HepG2 (cell line): Measurements from ENCODE around the gene CNTN4. TPM values are rescaled to one million over a fixed set of nuclear protein-coding genes. Genes with fewer than 3 reads are reported as not detected.

Experiments used
- ATAC-seq: fragments of 200-7000 bp; cut with Tn5 transposase; 3 replicates; pipeline ENCODE4 v1.9.1; 2020; ENCODE audit warnings: mild to moderate bottlenecking, moderate library complexity
- BruUV-seq: library from RNA; stranded (reverse); fragments of 400-500 nt; replicated peaks from 2 replicates; lab custom pipeline; 2021; lab: Mats Ljungman, UMichigan
- CTCF ChIA-PET: fragments of 300-600 bp; formaldehyde crosslinking; extraction: SDS; loops from one replicate; lab custom pipeline; 2021; ENCODE audit warnings: low total read pairs, inconsistent platforms, low intra/inter-chr PET ratio; lab: Yijun Ruan, JAX
- POLR2A ChIA-PET: fragments of 350-600 bp; sonication (Branson Sonifier 250); formaldehyde crosslinking; loops from one replicate; lab custom pipeline; 2020; ENCODE audit warnings: antibody characterized with exemption, inconsistent platforms; lab: Yijun Ruan, JAX
- DNase-seq: peaks from one replicate; pipeline ENCODE4 v3.0.0-alpha.2; 2015; ENCODE audit warnings: low spot score
- FAIRE-seq: peaks from 3 replicates; lab custom pipeline; 2011; peaks lifted over from hg19 to GRCh38; lab: Jason Lieb, UNC
- H2AFZ ChIP-seq: one replicate; pipeline ENCODE4 v1.6.1; 2011; ENCODE audit warnings: low read length, inconsistent platforms
- H3K27ac ChIP-seq: fragments of 300-600 bp; 3 replicates; pipeline ENCODE4 v1.8.0; 2011; ENCODE audit warnings: mixed run types, mild to moderate bottlenecking, mixed read lengths, low read length, inconsistent platforms; ENCODE audit not compliant: insufficient read depth; ENCODE audit errors: extremely low read length
- H3K27me3 ChIP-seq, 2 experiments: fragments of 200-600 bp in 1 of 2; 2 replicates in 1 of 2; 3 replicates in 1 of 2; pipeline versions ENCODE4 v1.6.0 to v1.8.0; 2011; ENCODE audit warnings: low read length in 2 of 2, mild to moderate bottlenecking in 2 of 2, moderate library complexity in 2 of 2, inconsistent platforms in 1 of 2; ENCODE audit not compliant: insufficient read depth in 2 of 2, control insufficient read depth in 1 of 2
- H3K36me3 ChIP-seq, 2 experiments: fragments of 200-600 bp in 1 of 2; replicated peaks in 1 of 2; 2 replicates in 1 of 2; 3 replicates in 1 of 2; pipeline versions ENCODE4 v1.5.1 to v1.8.0; 2011; ENCODE audit warnings: low read length in 2 of 2, inconsistent platforms in 1 of 2; ENCODE audit not compliant: insufficient read depth in 2 of 2, control insufficient read depth in 1 of 2
- H3K4me1 ChIP-seq: 2 replicates; pipeline ENCODE4 v1.5.1; 2012; ENCODE audit warnings: low read length, inconsistent platforms; ENCODE audit not compliant: insufficient read depth
- H3K4me2 ChIP-seq: 2 replicates; pipeline ENCODE4 v1.6.0; 2011; ENCODE audit warnings: low read depth, low read length, inconsistent platforms
- H3K4me3 ChIP-seq, 3 experiments: fragments of 200-600 bp in 1 of 3; sonication (generic), shearing (Covaris generic) in 1 of 3; replicated peaks in 1 of 3; 2 replicates each; pipeline ENCODE4 v1.5.1; 2011 to 2016; ENCODE audit warnings: low read length in 3 of 3, inconsistent platforms in 2 of 3, low read depth in 2 of 3, mild to moderate bottlenecking in 2 of 3, control low read depth in 1 of 3, mixed read lengths in 1 of 3; ENCODE audit not compliant: insufficient read depth in 1 of 3
- H3K79me2 ChIP-seq: one replicate; pipeline ENCODE4 v1.6.1; 2011; ENCODE audit warnings: low read length, inconsistent platforms; ENCODE audit not compliant: insufficient read depth
- H3K9ac ChIP-seq: 2 replicates; pipeline ENCODE4 v1.6.0; 2011; ENCODE audit warnings: mild to moderate bottlenecking, low read depth, low read length, inconsistent platforms; ENCODE audit not compliant: insufficient read depth
- H3K9me3 ChIP-seq: 2 replicates; pipeline ENCODE4 v1.5.1; 2012; ENCODE audit warnings: mild to moderate bottlenecking, low read length
- H4K20me1 ChIP-seq: 2 replicates; pipeline ENCODE4 v1.6.0; 2011; ENCODE audit warnings: inconsistent platforms, mild to moderate bottlenecking, low read length, moderate library complexity; ENCODE audit not compliant: insufficient read depth
- FOXO1 ChIP-seq: sonication (generic); formaldehyde crosslinking; IDR thresholded peaks from 2 replicates; pipeline ENCODE4 v1.4.0; 2020; ENCODE audit warnings: missing genetic modification reagents
- GATAD1 ChIP-seq: IDR thresholded peaks from 2 replicates; pipeline ENCODE4 v1.6.1; 2016; ENCODE audit warnings: missing genetic modification reagents, missing compliant biosample characterization
- JUND ChIP-seq: sonication (generic); formaldehyde crosslinking; IDR thresholded peaks from 2 replicates; pipeline ENCODE4 v1.8.0; 2022; ENCODE audit warnings: mild to moderate bottlenecking, missing genetic modification reagents
- MYPOP ChIP-seq: sonication (generic); formaldehyde crosslinking; IDR thresholded peaks from 2 replicates; pipeline ENCODE4 v1.8.1; 2023; ENCODE audit warnings: mild to moderate bottlenecking, moderate library complexity, missing genetic modification reagents
- POGZ ChIP-seq: sonication (generic); formaldehyde crosslinking; IDR thresholded peaks from 2 replicates; pipeline ENCODE4 v1.4.0; 2020; ENCODE audit warnings: mild to moderate bottlenecking, missing genetic modification reagents
- TFDP1 ChIP-seq: IDR thresholded peaks from 2 replicates; pipeline ENCODE4 v1.6.1; 2016; ENCODE audit warnings: missing compliant biosample characterization, missing genetic modification reagents, borderline replicate concordance
- WIZ ChIP-seq: sonication (generic); formaldehyde crosslinking; IDR thresholded peaks from 2 replicates; pipeline ENCODE4 v1.5.1; 2020; ENCODE audit warnings: mild to moderate bottlenecking, missing genetic modification reagents
- ZNF10 ChIP-seq: sonication (generic); formaldehyde crosslinking; IDR thresholded peaks from 2 replicates; pipeline ENCODE4 v1.4.0; 2020; ENCODE audit warnings: mild to moderate bottlenecking, low read depth, missing genetic modification reagents, borderline replicate concordance
- ZNF251 ChIP-seq: sonication (generic); formaldehyde crosslinking; IDR thresholded peaks from 2 replicates; pipeline ENCODE4 v1.9.0; 2021; ENCODE audit warnings: mild to moderate bottlenecking, missing genetic modification reagents
- ZNF34 ChIP-seq: sonication (generic); formaldehyde crosslinking; IDR thresholded peaks from 2 replicates; pipeline ENCODE4 v1.4.0; 2020; ENCODE audit warnings: mild to moderate bottlenecking, missing genetic modification reagents, borderline replicate concordance
- ZNF496 ChIP-seq: sonication (generic); formaldehyde crosslinking; IDR thresholded peaks from 2 replicates; pipeline ENCODE4 v1.8.1; 2023; ENCODE audit warnings: mild to moderate bottlenecking, moderate library complexity, missing genetic modification reagents; ENCODE audit not compliant: insufficient replicate concordance
- ZNF577 ChIP-seq: sonication (generic); formaldehyde crosslinking; IDR thresholded peaks from 2 replicates; pipeline ENCODE4 v1.4.0; 2020; ENCODE audit warnings: mild to moderate bottlenecking, low read depth, missing genetic modification reagents, borderline replicate concordance
- WGBS: methylation state at CpG from one replicate; pipeline ENCODE4 v1.1.6; 2017; ENCODE audit warnings: low lambda C conversion rate; 5-methylcytosine and 5-hydroxymethylcytosine counted together
- in situ Hi-C: cut with HindIII; loops from 2 replicates; pipeline ENCODE4 v1.10.0; 2017; ENCODE audit warnings: low pct_unique_long_range_greater_than_20kb; ENCODE audit not compliant: extremely low pct_ligation_motif_present
- intact Hi-C: fragments of 100-400 bp; cut with micrococcal nuclease; formaldehyde crosslinking; loops from one replicate; pipeline ENCODE4 v1.10.0; 2022; ENCODE audit not compliant: unreplicated experiment
- polyA plus RNA-seq, 8 experiments: library from polyadenylated mRNA; depleted of rRNA in 3 of 8; stranded (reverse) in 7 of 8; unstranded in 1 of 8; fragments of >200 nt; fragmentation: Illumina TruSeq in 4 of 8; extraction: Trizol in 4 of 8; gene quantifications; 2 replicates each; pipeline versions ENCODE4 v1.2.1 to v1.2.3, GENCODE V29; 2011 to 2016; ENCODE audit warnings: low read depth in 4 of 8, missing spikeins in 1 of 8, mixed read lengths in 1 of 8; ENCODE audit not compliant: insufficient read depth in 1 of 8
- total RNA-seq, 5 experiments: library from RNA; depleted of rRNA; stranded (reverse); fragments of >200 nt; fragmentation: Illumina TruSeq; extraction: Trizol; gene quantifications; 2 replicates each; pipeline ENCODE4 v1.2.3, GENCODE V29; 2016; ENCODE audit warnings: low read depth in 1 of 5

CNTN4 gene
- total and polyA plus RNA-seq, 2 of the 13 experiments (the other 11 are each of a cell fraction or from before 2014, with no cell fraction given): 0.01 to 0.13 TPM

GRCh38 chr3:2984005-2984830 is 885.6 kb downstream of the CNTN4 start:
- Histone ChIP-seq H2AFZ (no peak overlapping the region), H4K20me1 (no peaks in the 10 kb centered on the region)
- no TSS peak for BruUV-seq

More at GRCh38 chr3:2984005-2984830, 885.6 kb downstream of the CNTN4 start:
- no peak for FAIRE-seq
- WGBS: 0% methylated on average over 7 of the region's 7 CpGs
- ChIA-PET POLR2A (no interaction called here), CTCF (no interaction called here)
- Histone ChIP-seq H3K27me3 (peaks cover 0 to 1% of the 10 kb centered on the region in 2 experiments; a peak in 1 of 5 replicates), H3K79me2 (no peaks in the 10 kb centered on the region), H3K4me3 (no peak overlapping the region), H3K4me2 (no peak overlapping the region), H3K9me3 (no peaks in the 10 kb centered on the region), H3K4me1 (no peaks in the 10 kb centered on the region), H3K9ac (no peak overlapping the region), H3K27ac (no peak overlapping the region), H3K36me3 (no peaks in the 10 kb centered on the region)
- ATAC-seq: no peak
- in situ Hi-C loops: no loop called here
- TF ChIP-seq POGZ (CRISPR knock-in tag) (no peak), WIZ (CRISPR knock-in tag) (no peak), JUND (CRISPR knock-in tag) (no peak), ZNF251 (no peak), ZNF496 (no peak), ZNF34 (CRISPR knock-in tag) (no peak), MYPOP (CRISPR knock-in tag) (no peak), TFDP1 (no peak), FOXO1 (no peak), GATAD1 (CRISPR knock-in tag) (no peak), ZNF10 (no peak), ZNF577 (CRISPR knock-in tag) (no peak)
- no peak for DNase-seq
- intact Hi-C loops: no loop called here
